Midbrain (tissue), 1 donor: ENCODE data around the gene HNRNPF.

Source experiments
- DNase-seq: peaks from one replicate; lab custom pipeline; 2025; lab: John Stamatoyannopoulos, UW

Gene HNRNPF

GRCh38 chr10:43376828-43377423, 32.1 kb downstream of the HNRNPF start:
- DNase-seq, result no peak

- no peak for DNase-seq
These were observed 32.8 kb downstream of the HNRNPF start for GRCh38 chr10:43376046-43376635.

- no peak for DNase-seq
These were observed 33.5 kb downstream of the HNRNPF start for GRCh38 chr10:43375401-43376020.

GRCh38 chr10:43374194-43374593, 34.8 kb downstream of the HNRNPF start:
- no peak for DNase-seq

- DNase-seq, result no peak
These were observed 35.5 kb downstream of the HNRNPF start for GRCh38 chr10:43373461-43373860.

GRCh38 chr10:43372765-43373361, 36.1 kb downstream of the HNRNPF start:
- DNase-seq, result peak; percentile 89

- no peak for DNase-seq
These were observed 37.6 kb downstream of the HNRNPF start, which contains the start of gene FXYD4 for GRCh38 chr10:43371418-43371817. Gene FXYD4, plus strand, starts transcription at chr10:43371636. Its CDS starts 2,111 bp downstream, at chr10:43373747.

- no peak for DNase-seq
These were observed 38.2 kb downstream of the HNRNPF start for GRCh38 chr10:43370671-43371215.

- DNase-seq, result no peak
These were observed 39.1 kb downstream of the HNRNPF start for GRCh38 chr10:43369921-43370320.

- DNase-seq, result no peak
These were observed 44.0 kb downstream of the HNRNPF start for GRCh38 chr10:43365001-43365400.

GRCh38 chr10:43362191-43362839, 46.7 kb downstream of the HNRNPF start:
- DNase-seq, result peak; percentile 90

- DNase-seq, result no peak
These were observed 47.3 kb downstream of the HNRNPF start for GRCh38 chr10:43361547-43362190.

- no peak for DNase-seq
These were observed 48.9 kb downstream of the HNRNPF start for GRCh38 chr10:43360086-43360485.

GRCh38 chr10:43355749-43356371, 53.1 kb downstream of the HNRNPF start:
- DNase-seq, result no peak

- no peak for DNase-seq
These were observed 54.1 kb downstream of the HNRNPF start for GRCh38 chr10:43354879-43355380.

- DNase-seq, result no peak
These were observed 54.7 kb downstream of the HNRNPF start for GRCh38 chr10:43354330-43354635.

- DNase-seq, result no peak
These were observed 55.3 kb downstream of the HNRNPF start for GRCh38 chr10:43353495-43354329.

GRCh38 chr10:43352951-43353350, 56.0 kb downstream of the HNRNPF start:
- DNase-seq, result no peak

GRCh38 chr10:43351301-43351700, 57.7 kb downstream of the HNRNPF start:
- no peak for DNase-seq

- DNase-seq, result no peak
These were observed 58.3 kb downstream of the HNRNPF start for GRCh38 chr10:43350686-43351085.
